Uterus (tissue), 2 donors: ENCODE measurements around the gene EPB41L3.

Source experiments
- POLR2A ChIP-seq, 2 donors: fragments of 450-650 bp; IDR thresholded peaks; one replicate each; pipeline ENCODE4 v1.6.1; 2016; ENCODE audit warnings: antibody characterized with exemption in 2 of 2, mild to moderate bottlenecking in 1 of 2, moderate library complexity in 1 of 2
- TF ChIP-seq, protein P1 (sequence below), 4 experiments: fragments of 200-600 bp in 2 of 4; fragments of 450-650 bp in 2 of 4; sonication (generic) in 2 of 4; IDR thresholded peaks; one replicate each; pipeline ENCODE4 v1.5.1; 2016 to 2019; ENCODE audit warnings: antibody characterized with exemption in 4 of 4, mild to moderate bottlenecking in 2 of 4, moderate library complexity in 1 of 4

DNA sequence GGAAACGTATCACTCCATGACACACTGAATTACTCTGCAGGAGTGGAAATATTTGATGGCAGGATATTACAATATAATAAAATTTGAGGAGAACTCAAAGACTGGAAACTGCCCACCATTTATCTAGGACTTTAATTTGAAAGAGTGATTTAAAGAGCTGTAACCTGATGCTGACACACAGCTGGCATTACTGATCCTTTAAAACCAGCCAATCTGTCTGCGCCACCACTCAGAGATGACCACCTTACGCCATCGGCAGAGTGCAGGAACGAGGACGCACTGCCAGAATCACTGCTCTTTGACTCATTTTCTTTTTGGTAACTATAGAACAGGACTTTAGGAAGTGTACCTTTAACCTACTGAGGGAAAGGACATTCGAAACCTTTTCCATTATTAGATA lies 114.1 kb downstream of the EPB41L3 start:
- TF ChIP-seq, protein P1, sequence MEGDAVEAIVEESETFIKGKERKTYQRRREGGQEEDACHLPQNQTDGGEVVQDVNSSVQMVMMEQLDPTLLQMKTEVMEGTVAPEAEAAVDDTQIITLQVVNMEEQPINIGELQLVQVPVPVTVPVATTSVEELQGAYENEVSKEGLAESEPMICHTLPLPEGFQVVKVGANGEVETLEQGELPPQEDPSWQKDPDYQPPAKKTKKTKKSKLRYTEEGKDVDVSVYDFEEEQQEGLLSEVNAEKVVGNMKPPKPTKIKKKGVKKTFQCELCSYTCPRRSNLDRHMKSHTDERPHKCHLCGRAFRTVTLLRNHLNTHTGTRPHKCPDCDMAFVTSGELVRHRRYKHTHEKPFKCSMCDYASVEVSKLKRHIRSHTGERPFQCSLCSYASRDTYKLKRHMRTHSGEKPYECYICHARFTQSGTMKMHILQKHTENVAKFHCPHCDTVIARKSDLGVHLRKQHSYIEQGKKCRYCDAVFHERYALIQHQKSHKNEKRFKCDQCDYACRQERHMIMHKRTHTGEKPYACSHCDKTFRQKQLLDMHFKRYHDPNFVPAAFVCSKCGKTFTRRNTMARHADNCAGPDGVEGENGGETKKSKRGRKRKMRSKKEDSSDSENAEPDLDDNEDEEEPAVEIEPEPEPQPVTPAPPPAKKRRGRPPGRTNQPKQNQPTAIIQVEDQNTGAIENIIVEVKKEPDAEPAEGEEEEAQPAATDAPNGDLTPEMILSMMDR (IDR thresholded peaks at IDR 0.05): no peak
- no peak for TF ChIP-seq POLR2A (IDR thresholded peaks at IDR 0.05)
